ENCODE results near the gene LTBP1. TPM values are rescaled to one million over a fixed set of nuclear protein-coding genes. Genes with fewer than 3 reads are reported as not detected.

The LTBP1 gene
- total RNA-seq, 1 experiment from 2014 or later = 13.9 TPM

DNA sequence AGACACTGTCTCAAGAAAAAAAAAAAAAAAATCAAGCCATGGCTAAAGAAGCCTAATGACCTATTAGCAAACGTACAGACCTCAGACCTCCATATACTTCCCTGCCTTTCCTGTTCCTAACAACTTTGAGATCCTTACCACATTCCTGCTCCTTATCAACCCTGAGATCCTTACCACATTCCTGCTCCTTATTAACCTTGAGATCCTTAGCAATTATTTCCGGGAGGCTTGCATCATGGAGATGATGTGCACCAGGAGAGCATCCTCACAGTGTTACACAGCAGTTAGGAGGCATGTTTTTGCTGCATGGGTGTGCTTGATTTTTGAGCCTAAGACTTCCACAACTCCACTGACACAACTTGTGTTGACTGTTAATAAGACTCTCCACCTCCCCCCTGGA, 475.1 kb downstream of the LTBP1 start:
- BruUV-seq (replicated peaks) = no TSS peak
- Mint-ChIP-seq H3K9me3 (ENCODE audit: low read depth, unreplicated experiment) (peaks cover 2% of the 10 kb centered on the region), H3K27ac (ENCODE audit: unreplicated experiment) (no peak overlapping the region), H3K4me1 (ENCODE audit: low read depth, unreplicated experiment) (peaks cover 7% of the 10 kb centered on the region), H3K36me3 (ENCODE audit: insufficient read depth, unreplicated experiment) (no peaks in the 10 kb centered on the region), H3K4me3 (ENCODE audit: low read depth, unreplicated experiment) (no peak overlapping the region), H3K27me3 (ENCODE audit: unreplicated experiment) (no peaks in the 10 kb centered on the region)
- TF ChIP-seq, protein P1, sequence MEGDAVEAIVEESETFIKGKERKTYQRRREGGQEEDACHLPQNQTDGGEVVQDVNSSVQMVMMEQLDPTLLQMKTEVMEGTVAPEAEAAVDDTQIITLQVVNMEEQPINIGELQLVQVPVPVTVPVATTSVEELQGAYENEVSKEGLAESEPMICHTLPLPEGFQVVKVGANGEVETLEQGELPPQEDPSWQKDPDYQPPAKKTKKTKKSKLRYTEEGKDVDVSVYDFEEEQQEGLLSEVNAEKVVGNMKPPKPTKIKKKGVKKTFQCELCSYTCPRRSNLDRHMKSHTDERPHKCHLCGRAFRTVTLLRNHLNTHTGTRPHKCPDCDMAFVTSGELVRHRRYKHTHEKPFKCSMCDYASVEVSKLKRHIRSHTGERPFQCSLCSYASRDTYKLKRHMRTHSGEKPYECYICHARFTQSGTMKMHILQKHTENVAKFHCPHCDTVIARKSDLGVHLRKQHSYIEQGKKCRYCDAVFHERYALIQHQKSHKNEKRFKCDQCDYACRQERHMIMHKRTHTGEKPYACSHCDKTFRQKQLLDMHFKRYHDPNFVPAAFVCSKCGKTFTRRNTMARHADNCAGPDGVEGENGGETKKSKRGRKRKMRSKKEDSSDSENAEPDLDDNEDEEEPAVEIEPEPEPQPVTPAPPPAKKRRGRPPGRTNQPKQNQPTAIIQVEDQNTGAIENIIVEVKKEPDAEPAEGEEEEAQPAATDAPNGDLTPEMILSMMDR (IDR thresholded peaks at IDR 0.05; ENCODE audit: unreplicated experiment) = no peak
- CTCF ChIA-PET = no interaction called here
- DNase-seq = no peak
- intact Hi-C loops (cut with micrococcal nuclease; ENCODE audit: unreplicated experiment) = no loop called here

DNA sequence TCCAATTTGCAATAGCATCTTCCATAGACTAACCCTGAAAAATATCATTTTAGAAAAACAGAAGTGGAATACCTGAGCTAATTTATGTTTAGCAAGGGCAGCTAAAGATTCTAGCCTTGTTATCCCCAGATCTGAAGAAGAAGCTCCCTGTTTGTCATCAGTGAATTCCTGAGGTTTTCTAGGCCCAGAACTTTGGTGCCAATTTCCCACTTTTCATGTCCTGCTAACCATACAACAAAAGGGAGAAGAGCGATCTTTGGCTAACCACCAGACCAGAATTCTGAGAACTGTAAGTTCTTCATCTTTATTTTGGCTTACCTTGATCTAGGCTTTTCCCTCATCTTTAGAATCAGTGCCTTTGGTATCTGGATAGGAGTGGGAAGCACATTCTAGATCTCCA, 478.4 kb downstream of the LTBP1 start:
- Mint-ChIP-seq H3K27me3 (ENCODE audit: unreplicated experiment) (no peaks in the 10 kb centered on the region), H3K27ac (ENCODE audit: unreplicated experiment) (no peak overlapping the region), H3K4me1 (ENCODE audit: low read depth, unreplicated experiment) (peaks cover 7% of the 10 kb centered on the region), H3K36me3 (ENCODE audit: insufficient read depth, unreplicated experiment) (no peaks in the 10 kb centered on the region), H3K9me3 (ENCODE audit: low read depth, unreplicated experiment) (peaks cover 2% of the 10 kb centered on the region), H3K4me3 (ENCODE audit: low read depth, unreplicated experiment) (no peak overlapping the region)
- no TSS peak for BruUV-seq (replicated peaks)
- no peak for DNase-seq
- intact Hi-C loops (cut with micrococcal nuclease; ENCODE audit: unreplicated experiment) = no loop called here
- CTCF ChIA-PET = no interaction called here
- TF ChIP-seq, protein P1 (IDR thresholded peaks at IDR 0.05; ENCODE audit: unreplicated experiment) = no peak

DNA sequence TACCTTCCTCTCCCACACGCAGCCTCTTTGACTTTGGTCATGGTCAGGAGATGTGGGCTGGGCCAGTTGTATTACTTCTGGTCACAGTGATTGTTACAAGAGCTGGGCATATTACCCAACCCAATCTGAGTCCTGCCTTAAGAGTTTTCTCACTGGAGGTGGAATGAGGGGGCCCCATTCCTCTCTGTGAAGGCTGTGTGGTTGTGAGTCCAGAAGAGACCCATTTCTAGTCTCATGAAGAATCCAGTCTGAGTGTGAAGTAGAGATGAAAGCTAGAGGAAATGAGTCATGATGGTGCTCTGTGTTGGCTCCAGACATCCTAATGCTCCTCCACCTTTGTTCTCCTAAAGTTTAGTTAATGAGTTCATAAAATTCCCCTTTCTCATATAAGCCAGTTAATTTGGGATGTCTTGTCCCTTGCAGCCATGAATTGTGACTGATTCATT, 478.9 kb downstream of the LTBP1 start:
- TF ChIP-seq, protein P1 (IDR thresholded peaks at IDR 0.05; ENCODE audit: unreplicated experiment) = no peak
- peaks cover 7% of the 10 kb centered on the region for H3K4me1 Mint-ChIP-seq (ENCODE audit: low read depth, unreplicated experiment)
- H3K27me3 Mint-ChIP-seq (ENCODE audit: unreplicated experiment) = no peaks in the 10 kb centered on the region
- intact Hi-C loops (cut with micrococcal nuclease; ENCODE audit: unreplicated experiment) = no loop called here
- DNase-seq = no peak
- no TSS peak for BruUV-seq (replicated peaks)
- H3K27ac Mint-ChIP-seq (ENCODE audit: unreplicated experiment) = no peak overlapping the region
- CTCF ChIA-PET = no interaction called here
- H3K4me3 Mint-ChIP-seq (ENCODE audit: low read depth, unreplicated experiment) = no peak overlapping the region
- peaks cover 2% of the 10 kb centered on the region for H3K9me3 Mint-ChIP-seq (ENCODE audit: low read depth, unreplicated experiment)
- no peaks in the 10 kb centered on the region for H3K36me3 Mint-ChIP-seq (ENCODE audit: insufficient read depth, unreplicated experiment)

DNA sequence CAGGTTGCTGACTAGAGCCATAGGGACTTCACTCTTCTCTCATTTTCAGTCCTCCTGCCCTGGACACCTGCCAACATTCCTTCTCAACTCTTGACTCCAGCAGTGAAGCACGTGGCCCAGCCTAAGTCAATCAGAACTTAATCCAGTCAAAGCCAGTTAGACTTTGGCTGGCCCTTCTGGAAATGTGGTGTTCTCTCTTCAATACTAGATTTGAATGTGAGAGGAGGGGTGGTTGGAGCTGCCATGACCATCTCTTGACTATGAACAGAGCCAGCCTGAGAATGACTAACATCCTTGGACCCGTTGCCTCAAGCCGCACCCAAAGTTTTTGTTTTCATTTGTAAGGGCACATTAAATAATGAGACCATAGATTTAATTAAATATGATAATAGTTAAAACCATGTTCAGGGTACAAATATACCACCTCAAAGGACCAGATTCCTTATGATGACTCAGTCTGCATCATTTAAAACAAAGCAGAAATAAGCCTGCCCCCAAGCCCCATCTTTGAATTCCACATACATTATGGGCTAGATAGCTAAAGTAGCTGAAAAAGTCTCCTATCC, 480.0 kb downstream of the LTBP1 start:
- Mint-ChIP-seq H3K4me3 (ENCODE audit: low read depth, unreplicated experiment) (no peak overlapping the region), H3K27ac (ENCODE audit: unreplicated experiment) (no peak overlapping the region), H3K27me3 (ENCODE audit: unreplicated experiment) (no peaks in the 10 kb centered on the region), H3K36me3 (ENCODE audit: insufficient read depth, unreplicated experiment) (no peaks in the 10 kb centered on the region), H3K9me3 (ENCODE audit: low read depth, unreplicated experiment) (peaks cover 2% of the 10 kb centered on the region), H3K4me1 (ENCODE audit: low read depth, unreplicated experiment) (peaks cover 7% of the 10 kb centered on the region)
- no TSS peak for BruUV-seq (replicated peaks)
- peak; percentile 57 for DNase-seq
- intact Hi-C loops (cut with micrococcal nuclease; ENCODE audit: unreplicated experiment) = no loop called here
- TF ChIP-seq, protein P1 (IDR thresholded peaks at IDR 0.05; ENCODE audit: unreplicated experiment) = no peak
- CTCF ChIA-PET = no interaction called here

Data from Calu3 (cell line).